Spleen (tissue), 11 donors: ENCODE data around the gene GLP1R. TPM values are rescaled to one million over a fixed set of nuclear protein-coding genes. Genes with fewer than 3 reads are reported as not detected.
A peak's percentile ranks its signal among the peaks of the same experiment; 100 is the strongest.

Experiments
- DNase-seq: peaks from one replicate; pipeline ENCODE4 v3.0.0-alpha.2; 2020
- H3K27ac ChIP-seq, 8 donors: fragments of 200-600 bp; sonication (generic) in 7 of 8; 1 replicate in 4 of 8; 2 replicates in 4 of 8; pipeline versions ENCODE4 v1.5.0 to v1.8.0; 2016 to 2021; ENCODE audit warnings: inconsistent platforms in 4 of 8, mild to moderate bottlenecking in 4 of 8, moderate library complexity in 1 of 8
- H3K27me3 ChIP-seq, 7 donors: fragments of 200-600 bp; sonication (generic) in 6 of 7; replicated peaks in 1 of 7; 1 replicate in 4 of 7; 2 replicates in 3 of 7; pipeline versions ENCODE4 v1.5.0 to v1.8.0; 2016 to 2021; ENCODE audit warnings: inconsistent platforms in 3 of 7, mild to moderate bottlenecking in 1 of 7
- H3K36me3 ChIP-seq, 6 donors: fragments of 200-600 bp; sonication (generic) in 5 of 6; 1 replicate in 4 of 6; 2 replicates in 2 of 6; pipeline versions ENCODE4 v1.5.0 to v1.8.0; 2016 to 2021; ENCODE audit warnings: inconsistent platforms in 2 of 6
- H3K4me1 ChIP-seq, 6 donors: fragments of 200-600 bp; sonication (generic) in 5 of 6; 1 replicate in 3 of 6; 2 replicates in 3 of 6; pipeline versions ENCODE4 v1.5.0 to v1.8.0; 2016 to 2021; ENCODE audit warnings: inconsistent platforms in 3 of 6
- H3K4me3 ChIP-seq, 8 donors: fragments of 200-600 bp; sonication (generic) in 7 of 8; 1 replicate in 4 of 8; 2 replicates in 4 of 8; pipeline versions ENCODE4 v1.5.0 to v1.8.0; 2016 to 2021; ENCODE audit warnings: inconsistent platforms in 4 of 8, mild to moderate bottlenecking in 4 of 8, moderate library complexity in 2 of 8
- H3K9me3 ChIP-seq, 8 donors: fragments of 200-600 bp; sonication (generic) in 7 of 8; 1 replicate in 4 of 8; 2 replicates in 4 of 8; pipeline versions ENCODE4 v1.5.0 to v1.8.0; 2016 to 2021; ENCODE audit warnings: inconsistent platforms in 4 of 8
- CTCF ChIP-seq, 11 experiments: fragments of 200-600 bp in 7 of 11; fragments of 450-650 bp in 4 of 11; sonication (generic) in 4 of 11; IDR thresholded peaks in 8 of 11; conservative IDR thresholded peaks in 3 of 11; 1 replicate in 7 of 11; 2 replicates in 4 of 11; pipeline versions ENCODE4 v1.4.0 to v1.8.0; 2016 to 2021; ENCODE audit warnings: antibody characterized with exemption in 11 of 11, inconsistent platforms in 4 of 11, mild to moderate bottlenecking in 1 of 11
- POLR2A ChIP-seq, 3 donors: fragments of 450-650 bp; IDR thresholded peaks; one replicate each; pipeline ENCODE4 v1.5.1; 2017; ENCODE audit warnings: antibody characterized with exemption in 3 of 3, mild to moderate bottlenecking in 1 of 3
- POLR2AphosphoS5 ChIP-seq, 3 donors: sonication (generic); formaldehyde crosslinking; IDR thresholded peaks; one replicate each; pipeline ENCODE4 v1.5.1; 2017; ENCODE audit warnings: antibody characterized with exemption in 3 of 3
- WGBS, 5 donors: extraction: QIAGEN DNeasy Blood & Tissue Kit in 3 of 5; methylation state at CpG; one replicate each; pipeline versions ENCODE4 v1.1.5 to v1.1.7; 2013 to 2018; 5-methylcytosine and 5-hydroxymethylcytosine counted together
- intact Hi-C: fragments of 100-400 bp; cut with DNase I; formaldehyde crosslinking; loops from one replicate; pipeline ENCODE4 v1.15.0; 2023; ENCODE audit warnings: low total_unique reads
- polyA plus RNA-seq, 3 donors: library from polyadenylated mRNA; stranded (reverse); fragments of 200-250 nt; gene quantifications; one replicate each; pipeline ENCODE4 v1.2.1, GENCODE V29; 2013
- total RNA-seq, 7 donors: library from RNA; depleted of rRNA in 3 of 7; stranded (reverse); fragments of >200 nt in 3 of 7; fragmentation: NEBNext Ultra II Directional in 4 of 7; extraction: Animal tissue kit (Norgen Biotek cat#: 25700) in 4 of 7; gene quantifications; one replicate each; pipeline versions ENCODE4 v1.1.0 to v1.2.1, GENCODE V29; 2016 to 2021
- donor health status: healthy with polysubstance abuse.
- donor health status: DM: no; HTN: no; CAD: no; lungs with moderate emphysema.
- donor health status: DM: no; HTN: no; CAD: no.
- donor health status: Bipolar disorder and iron deficiency.
- donor health status: healthy.
- donor health status: DM: no; HTN: no; CAD: no.
- donor health status: DM: yes; HTN: yes; CAD: no.

Gene GLP1R
- total and polyA plus RNA-seq, 10 donors, result 0.11 TPM; not detected in 9

GRCh38 chr6:39086711-39087110 is 38.1 kb downstream of the GLP1R start:
- Histone ChIP-seq H3K36me3 (no peaks in the 10 kb centered on the region), H3K27me3 (peaks cover 0 to 90% (median 37%) of the 10 kb centered on the region in 7 donors), H3K4me1 (peaks cover 0 to 7% (median 0%) of the 10 kb centered on the region in 6 donors), H3K9me3 (no peaks in the 10 kb centered on the region), H3K4me3 (no peak overlapping the region), H3K27ac (no peak overlapping the region)
- 67 to 83% (median 74%) methylated on average over 5 to 6 of the region's 6 CpGs for WGBS, 5 donors
- intact Hi-C loops, result no loop called here
- TF ChIP-seq POLR2AphosphoS5 (IDR thresholded peaks at IDR 0.05), result no peak
- TF ChIP-seq POLR2A (IDR thresholded peaks at IDR 0.05), result no peak
- no peak for TF ChIP-seq CTCF (IDR thresholded peaks at IDR 0.05 in 8 of 11, conservative IDR thresholded peaks at IDR 0.05 in 3 of 11)
- DNase-seq, result no peak

GRCh38 chr6:39087197-39087596 is 38.6 kb downstream of the GLP1R start:
- peaks cover 0 to 93% (median 37%) of the 10 kb centered on the region in 7 donors for H3K27me3 ChIP-seq
- H3K4me3 ChIP-seq, result no peak overlapping the region
- 73 to 81% (median 76%) methylated on average over 7 of the region's 7 CpGs for WGBS, 5 donors
- intact Hi-C loops, result no loop called here
- TF ChIP-seq POLR2A (IDR thresholded peaks at IDR 0.05) (no peak), CTCF (IDR thresholded peaks at IDR 0.05 in 8 of 11, conservative IDR thresholded peaks at IDR 0.05 in 3 of 11) (no peak), POLR2AphosphoS5 (IDR thresholded peaks at IDR 0.05) (no peak)
- no peak for DNase-seq
- H3K27ac ChIP-seq, result no peak overlapping the region
- H3K4me1 ChIP-seq, result peaks cover 0 to 7% (median 0%) of the 10 kb centered on the region in 6 donors
- no peaks in the 10 kb centered on the region for H3K36me3 ChIP-seq
- no peaks in the 10 kb centered on the region for H3K9me3 ChIP-seq

- Histone ChIP-seq H3K27ac (no peak overlapping the region), H3K9me3 (no peaks in the 10 kb centered on the region), H3K4me3 (no peak overlapping the region), H3K4me1 (peaks cover 0 to 7% (median 0%) of the 10 kb centered on the region in 6 donors), H3K27me3 (peaks cover 0 to 99% (median 37%) of the 10 kb centered on the region in 7 donors), H3K36me3 (no peaks in the 10 kb centered on the region)
- peak in 3 of 11 experiments; percentile 19 to 32 (median 31) for TF ChIP-seq CTCF (IDR thresholded peaks at IDR 0.05 in 8 of 11, conservative IDR thresholded peaks at IDR 0.05 in 3 of 11)
- TF ChIP-seq POLR2AphosphoS5 (IDR thresholded peaks at IDR 0.05), result no peak
- DNase-seq, result no peak
- intact Hi-C loops, result no loop called here
- WGBS, 5 donors, result 6 to 11% (median 8%) methylated on average over 4 of the region's 4 CpGs
Measured at GRCh38 chr6:39088331-39088730, 39.8 kb downstream of the GLP1R start.

- H3K36me3 ChIP-seq, result no peaks in the 10 kb centered on the region
- TF ChIP-seq CTCF (IDR thresholded peaks at IDR 0.05 in 8 of 11, conservative IDR thresholded peaks at IDR 0.05 in 3 of 11) (no peak), POLR2A (IDR thresholded peaks at IDR 0.05) (no peak), POLR2AphosphoS5 (IDR thresholded peaks at IDR 0.05) (no peak)
- H3K27me3 ChIP-seq, result peaks cover 0 to 82% (median 31%) of the 10 kb centered on the region in 7 donors
- intact Hi-C loops, result no loop called here
- peaks cover 0 to 7% (median 0%) of the 10 kb centered on the region in 6 donors for H3K4me1 ChIP-seq
- H3K9me3 ChIP-seq, result no peaks in the 10 kb centered on the region
- H3K27ac ChIP-seq, result no peak overlapping the region
- DNase-seq, result no peak
- WGBS, 5 donors, result 15 to 27% (median 21%) methylated on average over 4 of the region's 4 CpGs
- H3K4me3 ChIP-seq, result no peak overlapping the region
Measured at GRCh38 chr6:39090036-39090435, 41.5 kb downstream of the GLP1R start.
